H1 (cell line): ENCODE data around the gene LCN12. TPM values are rescaled to one million over a fixed set of nuclear protein-coding genes. Genes with fewer than 3 reads are reported as not detected.

Experiments
- CTCF ChIA-PET: fragments of 300-600 bp; sonication (Branson Sonifier 250); formaldehyde crosslinking; loops from one replicate; lab custom pipeline; 2021; ENCODE audit not compliant: partially characterized antibody; lab: Charles Lee
- POLR2A ChIA-PET: fragments of 300-600 bp; sonication (Branson Sonifier 250); formaldehyde crosslinking; loops from one replicate; lab custom pipeline; 2021; ENCODE audit warnings: inconsistent platforms; ENCODE audit not compliant: partially characterized antibody; lab: Charles Lee
- DNase-seq, 2 experiments: peaks; one replicate each; pipeline versions ENCODE4 v3.0.0 to v3.0.0-alpha.2; 2010 to 2022; ENCODE audit warnings: low spot score in 2 of 2, low read depth in 1 of 2, mixed read lengths in 1 of 2
- FAIRE-seq: peaks from 2 replicates; lab custom pipeline; 2011; peaks lifted over from hg19 to GRCh38; lab: Jason Lieb, UNC
- H2AFZ ChIP-seq: 2 replicates; pipeline ENCODE4 v1.8.1; 2012; ENCODE audit warnings: low read length, inconsistent platforms
- H2AK5ac ChIP-seq: 2 replicates; pipeline ENCODE4 v1.6.1; 2013; ENCODE audit warnings: low read depth, low read length
- H2BK120ac ChIP-seq: replicated peaks from 2 replicates; pipeline ENCODE3; 2013; ENCODE audit warnings: low read depth, low read length, inconsistent platforms
- H2BK12ac ChIP-seq: 2 replicates; pipeline ENCODE4 v1.6.1; 2013; ENCODE audit warnings: low read depth, low read length
- H2BK15ac ChIP-seq: 2 replicates; pipeline ENCODE4 v1.6.1; 2013; ENCODE audit warnings: low read length
- H2BK20ac ChIP-seq: 2 replicates; pipeline ENCODE4 v1.6.1; 2013; ENCODE audit warnings: low read length
- H2BK5ac ChIP-seq: 2 replicates; pipeline ENCODE4 v1.6.1; 2013; ENCODE audit warnings: low read depth, low read length
- H3K14ac ChIP-seq: 2 replicates; pipeline ENCODE4 v1.6.1; 2013; ENCODE audit warnings: inconsistent platforms; ENCODE audit not compliant: insufficient read length
- H3K18ac ChIP-seq: 2 replicates; pipeline ENCODE4 v1.6.1; 2013; ENCODE audit warnings: low read length; ENCODE audit errors: extremely low read depth
- H3K23ac ChIP-seq: 2 replicates; pipeline ENCODE4 v1.6.1; 2013; ENCODE audit warnings: inconsistent platforms; ENCODE audit not compliant: insufficient read length
- H3K23me2 ChIP-seq: 2 replicates; pipeline ENCODE4 v1.6.1; 2013; ENCODE audit warnings: low read depth, low read length
- H3K27ac ChIP-seq: 2 replicates; pipeline ENCODE4 v1.6.1; 2011; ENCODE audit warnings: low read depth, low read length, inconsistent platforms
- H3K27me3 ChIP-seq, 4 experiments: replicated peaks in 1 of 4; 1 replicate in 1 of 4; 2 replicates in 3 of 4; pipeline versions ENCODE4 v1.6.1 to v1.8.1; 2011 to 2013; ENCODE audit warnings: low read length in 3 of 4, mild to moderate bottlenecking in 3 of 4, inconsistent platforms in 2 of 4, mixed read lengths in 2 of 4, moderate library complexity in 1 of 4; ENCODE audit not compliant: control insufficient read depth in 3 of 4, insufficient read depth in 3 of 4; ENCODE audit errors: extremely low read depth in 1 of 4
- H3K36me3 ChIP-seq, 4 experiments: 2 replicates each; pipeline versions ENCODE4 v1.6.1 to v1.8.1; 2011 to 2013; ENCODE audit warnings: mild to moderate bottlenecking in 4 of 4, low read length in 3 of 4, moderate library complexity in 2 of 4, control low read depth in 1 of 4, inconsistent platforms in 1 of 4; ENCODE audit not compliant: insufficient read depth in 4 of 4, control insufficient read depth in 2 of 4
- H3K4ac ChIP-seq: replicated peaks from 2 replicates; pipeline ENCODE3; 2013; ENCODE audit warnings: low read length, low read depth, mixed read lengths, inconsistent platforms; ENCODE audit not compliant: insufficient read length
- H3K4me1 ChIP-seq, 4 experiments: replicated peaks in 1 of 4; 1 replicate in 1 of 4; 2 replicates in 3 of 4; pipeline versions ENCODE4 v1.6.1 to v1.8.1; 2011 to 2013; ENCODE audit warnings: low read length in 3 of 4, inconsistent platforms in 2 of 4, mixed read lengths in 1 of 4; ENCODE audit not compliant: insufficient read depth in 4 of 4, control insufficient read depth in 3 of 4
- H3K4me2 ChIP-seq, 2 experiments: 2 replicates each; pipeline versions ENCODE4 v1.6.1 to v1.8.1; 2011 to 2013; ENCODE audit warnings: low read depth in 2 of 2, low read length in 2 of 2, control low read depth in 1 of 2, inconsistent platforms in 1 of 2, mild to moderate bottlenecking in 1 of 2; ENCODE audit not compliant: insufficient read depth in 1 of 2
- H3K4me3 ChIP-seq, 4 experiments: fragments of 200-600, 300-600 bp in 1 of 4; sonication (generic), shearing (Covaris generic), sonication (Bioruptor Twin) in 1 of 4; 2 replicates each; pipeline versions ENCODE4 v1.5.1 to v1.8.1; 2011 to 2016; ENCODE audit warnings: low read length in 4 of 4, low read depth in 3 of 4, control low read depth in 2 of 4, inconsistent platforms in 2 of 4, mild to moderate bottlenecking in 2 of 4, mixed read lengths in 1 of 4, moderate library complexity in 1 of 4; ENCODE audit not compliant: insufficient read depth in 2 of 4; ENCODE audit errors: extremely low read depth in 1 of 4
- H3K56ac ChIP-seq: replicated peaks from 2 replicates; pipeline ENCODE3; 2013; ENCODE audit warnings: low read depth, mild to moderate bottlenecking, mixed read lengths, low read length, inconsistent platforms; ENCODE audit not compliant: insufficient read length
- H3K79me1 ChIP-seq: 2 replicates; pipeline ENCODE4 v1.6.1; 2013; ENCODE audit warnings: low read depth, low read length, control low read depth
- H3K79me2 ChIP-seq, 2 experiments: 2 replicates each; pipeline versions ENCODE4 v1.6.1 to v1.8.1; 2012 to 2013; ENCODE audit warnings: low read length in 2 of 2, mild to moderate bottlenecking in 2 of 2, inconsistent platforms in 1 of 2; ENCODE audit not compliant: insufficient read depth in 2 of 2, control insufficient read depth in 1 of 2
- H3K9ac ChIP-seq, 4 experiments: replicated peaks in 1 of 4; 1 replicate in 1 of 4; 2 replicates in 3 of 4; pipeline versions ENCODE4 v1.6.1 to v1.8.1; 2011 to 2013; ENCODE audit warnings: low read depth in 3 of 4, low read length in 3 of 4, control low read depth in 2 of 4, mild to moderate bottlenecking in 2 of 4, moderate library complexity in 2 of 4, inconsistent platforms in 1 of 4; ENCODE audit errors: extremely low read depth in 1 of 4
- H3K9me3 ChIP-seq, 2 experiments: 2 replicates each; pipeline versions ENCODE4 v1.6.1 to v1.8.1; 2012 to 2013; ENCODE audit warnings: mild to moderate bottlenecking in 2 of 2, moderate library complexity in 2 of 2, control low read depth in 1 of 2, inconsistent platforms in 1 of 2, low read depth in 1 of 2, low read length in 1 of 2, mixed read lengths in 1 of 2; ENCODE audit not compliant: insufficient read depth in 2 of 2
- H4K20me1 ChIP-seq, 2 experiments: replicated peaks in 1 of 2; 2 replicates each; pipeline versions ENCODE3 to v1.8.1; 2011 to 2013; ENCODE audit warnings: inconsistent platforms in 2 of 2, low read length in 2 of 2, mild to moderate bottlenecking in 1 of 2; ENCODE audit not compliant: insufficient read depth in 2 of 2, control insufficient read depth in 1 of 2
- H4K5ac ChIP-seq: 2 replicates; pipeline ENCODE4 v1.6.1; 2013; ENCODE audit warnings: low read length, low read depth, mixed read lengths, inconsistent platforms; ENCODE audit not compliant: insufficient read length
- H4K8ac ChIP-seq: 2 replicates; pipeline ENCODE4 v1.8.0; 2013; ENCODE audit warnings: mild to moderate bottlenecking, moderate library complexity, low read length, inconsistent platforms; ENCODE audit not compliant: insufficient read depth; ENCODE audit errors: extremely low read depth
- H4K91ac ChIP-seq: replicated peaks from 2 replicates; pipeline ENCODE3; 2013; ENCODE audit warnings: low read length, mixed read lengths, inconsistent platforms; ENCODE audit not compliant: insufficient read length
- ASH2L ChIP-seq: fragments of 200-600, 300-600 bp; sonication (generic); IDR thresholded peaks from one replicate; pipeline ENCODE4 v1.7.1; 2017; ENCODE audit warnings: low read length
- CEBPB ChIP-seq: IDR thresholded peaks from 2 replicates; pipeline ENCODE4 v1.6.1; 2012; ENCODE audit warnings: low read depth, low read length
- CHD1 ChIP-seq: IDR thresholded peaks from 2 replicates; pipeline ENCODE4 v1.6.1; 2012; ENCODE audit warnings: low read depth, low read length, improper control_type of control experiment
- CREB1 ChIP-seq: IDR thresholded peaks from 2 replicates; pipeline ENCODE4 v1.6.1; 2012; ENCODE audit warnings: inconsistent platforms
- GABPA ChIP-seq: IDR thresholded peaks from 2 replicates; pipeline ENCODE4 v1.6.1; 2011; ENCODE audit warnings: mild to moderate bottlenecking, low read length, moderate library complexity, borderline replicate concordance; ENCODE audit not compliant: insufficient read depth
- HDAC6 ChIP-seq: IDR thresholded peaks from one replicate; pipeline ENCODE4 v1.7.1; 2012; ENCODE audit warnings: low read depth, mild to moderate bottlenecking, inconsistent platforms, low read length, moderate library complexity
- RFX5 ChIP-seq: IDR thresholded peaks from 2 replicates; pipeline ENCODE4 v1.6.1; 2011; ENCODE audit warnings: low read depth, low read length, improper control_type of control experiment, borderline replicate concordance
- RXRA ChIP-seq: IDR thresholded peaks from 2 replicates; pipeline ENCODE4 v1.6.1; 2011; ENCODE audit warnings: low read depth, mild to moderate bottlenecking, low read length, moderate library complexity; ENCODE audit not compliant: insufficient read depth
- SIN3A ChIP-seq, 2 experiments: IDR thresholded peaks in 1 of 2; conservative IDR thresholded peaks in 1 of 2; 2 replicates each; pipeline ENCODE4 v1.6.1; 2011 to 2012; ENCODE audit warnings: low read length in 2 of 2, improper control_type of control experiment in 1 of 2, low read depth in 1 of 2, mild to moderate bottlenecking in 1 of 2
- SP1 ChIP-seq: IDR thresholded peaks from 2 replicates; pipeline ENCODE4 v1.6.1; 2011; ENCODE audit warnings: low read depth, low read length
- SP2 ChIP-seq: IDR thresholded peaks from 2 replicates; pipeline ENCODE4 v1.6.1; 2012; ENCODE audit warnings: mild to moderate bottlenecking, low read length, inconsistent platforms
- TBP ChIP-seq: IDR thresholded peaks from 2 replicates; pipeline ENCODE4 v1.6.1; 2011; ENCODE audit warnings: low read depth, low read length, improper control_type of control experiment
- TCF12 ChIP-seq: IDR thresholded peaks from 2 replicates; pipeline ENCODE4 v1.6.1; 2011; ENCODE audit warnings: low read depth, mild to moderate bottlenecking, low read length
- WGBS, 2 experiments: shearing (Covaris generic) in 1 of 2; methylation state at CpG; one replicate each; pipeline versions ENCODE4 v1.1.6 to v1.1.7; 2013 to 2015; ENCODE audit warnings: low lambda C conversion rate in 2 of 2, mixed read lengths in 2 of 2, inconsistent platforms in 1 of 2, low coverage in 1 of 2, missing lambda C conversion rate in 1 of 2; ENCODE audit not compliant: insufficient replicate concordance in 2 of 2, insufficient coverage in 1 of 2, insufficient read length in 1 of 2; ENCODE audit errors: extremely low coverage in 1 of 2, missing lambda C conversion rate in 1 of 2; 5-methylcytosine and 5-hydroxymethylcytosine counted together
- polyA plus RNA-seq, 7 experiments: library from polyadenylated mRNA; depleted of rRNA in 3 of 7; stranded (reverse) in 5 of 7; unstranded in 2 of 7; fragments of >200 nt in 5 of 7; fragments of 200-250 nt in 2 of 7; gene quantifications; 1 replicate in 5 of 7; 2 replicates in 1 of 7; 4 replicates in 1 of 7; pipeline versions ENCODE4 v1.2.1 to v1.2.3, GENCODE V29; 2011 to 2013; ENCODE audit warnings: missing spikeins in 2 of 7, mixed read lengths in 2 of 7
- total RNA-seq: library from RNA; stranded (reverse); fragmentation: NEBNext Ultra II Directional; extraction: Animal tissue kit (Norgen Biotek cat#: 25700); gene quantifications from 2 replicates; pipeline ENCODE4 v1.2.1, GENCODE V29; 2021

Gene LCN12
- total and polyA plus RNA-seq, 2 of the 8 experiments (the other 6 are each of a cell fraction or from before 2014, with no cell fraction given), result 1.1 to 1.7 TPM

GRCh38 chr9:136907011-136907914 lies 44.8 kb upstream of the LCN12 start:
- Histone ChIP-seq H4K20me1 (peaks cover 6 to 18% of the 10 kb centered on the region in 2 experiments), H2AK5ac (no peak overlapping the region), H4K8ac (peak overlapping the region; percentile 28), H4K91ac (no peak overlapping the region), H2BK5ac (no peak overlapping the region; the same call in 1 of the 2 replicates), H4K5ac (no peak overlapping the region), H2BK20ac (no peak overlapping the region), H3K79me1 (peaks cover 8% of the 10 kb centered on the region), H3K9ac (no peak overlapping the region), H2AFZ (no peak overlapping the region), H3K9me3 (no peaks in the 10 kb centered on the region), H3K18ac (no peak overlapping the region), H3K36me3 (peaks cover 6 to 33% (median 22%) of the 10 kb centered on the region in 4 experiments; a peak in 7 of 8 replicates), H2BK15ac (no peak overlapping the region), H3K4me2 (no peak overlapping the region), H3K4me3 (no peak overlapping the region), H2BK120ac (no peak overlapping the region), H3K79me2 (no peaks in the 10 kb centered on the region; a peak in 1 of 4 replicates), H3K14ac (no peak overlapping the region), H3K23me2 (no peaks in the 10 kb centered on the region), H3K56ac (no peak overlapping the region), H3K23ac (no peak overlapping the region), H2BK12ac (no peak overlapping the region), H3K27ac (no peak overlapping the region), H3K4me1 (no peaks in the 10 kb centered on the region), H3K27me3 (no peaks in the 10 kb centered on the region), H3K4ac (no peak overlapping the region)
- no peak for FAIRE-seq
- WGBS, 2 experiments, result 89% methylated on average over 26 of the region's 29 CpGs; no CpG with 5 or more reads in 1 of the 2 experiments
- DNase-seq, result no peak
- CTCF ChIA-PET, result interaction anchor here (1.0 to 2.1 kb wide), 4 partner anchors 12 to 41 kb away, joined by 4 to 8 read pairs (median 5); no protein-coding TSS in a partner anchor
- POLR2A ChIA-PET, result interaction anchor here (0.7 to 1.6 kb wide), 5 partner anchors 11 to 179 kb away, joined by 3 to 5 read pairs (median 4); no protein-coding TSS in a partner anchor
- TF ChIP-seq ASH2L (no peak), SIN3A (conservative IDR thresholded peaks at IDR 0.05 in 1 of 2, IDR thresholded peaks at IDR 0.05 in 1 of 2; ENCODE audit: low read depth in 1 of 2, low read length in 2 of 2) (no peak), RFX5 (no peak), CEBPB (no peak), GABPA (no peak), CHD1 (no peak), RXRA (no peak), SP2 (no peak), HDAC6 (no peak), CREB1 (no peak), SP1 (no peak), TBP (no peak), TCF12 (no peak)
